Activated B cell treated with CpG ODN at 0.5 μM for 24 hours (primary cell): ENCODE results near the gene TAF1A. TPM values are rescaled to one million over a fixed set of nuclear protein-coding genes. Genes with fewer than 3 reads are reported as not detected.

ENCODE experiments used
- ATAC-seq: fragments of 200-7000 bp; cut with Tn5 transposase; one replicate; pipeline ENCODE4 v1.10.0; 2021; ENCODE audit warnings: low read depth, mild to moderate bottlenecking, moderate library complexity
- CTCF ChIA-PET: fragments of 350-600 bp; sonication (Branson Sonifier 250); formaldehyde crosslinking; loops from one replicate; lab custom pipeline; 2021; ENCODE audit warnings: antibody characterized with exemption; lab: Charles Lee
- POLR2A ChIA-PET: fragments of 350-600 bp; sonication (Branson Sonifier 250); formaldehyde crosslinking; loops from one replicate; lab custom pipeline; 2021; ENCODE audit warnings: antibody characterized with exemption; lab: Charles Lee
- DNase-seq: peaks from one replicate; pipeline ENCODE4 v3.0.0; 2022
- H3K27ac Mint-ChIP-seq: one replicate; pipeline ENCODE4 v1.8.0; 2020; ENCODE audit warnings: mixed read lengths
- H3K27me3 Mint-ChIP-seq: one replicate; pipeline ENCODE4 v1.8.0; 2021; ENCODE audit warnings: mixed read lengths
- H3K36me3 Mint-ChIP-seq: one replicate; pipeline ENCODE4 v1.8.0; 2021; ENCODE audit warnings: low read depth, mixed read lengths
- H3K4me1 Mint-ChIP-seq: one replicate; pipeline ENCODE4 v1.8.0; 2021; ENCODE audit warnings: mixed read lengths
- H3K4me3 Mint-ChIP-seq: one replicate; pipeline ENCODE4 v1.8.0; 2020; ENCODE audit warnings: mild to moderate bottlenecking, mixed read lengths
- H3K9me3 Mint-ChIP-seq: one replicate; pipeline ENCODE4 v1.8.0; 2020; ENCODE audit warnings: mixed read lengths
- intact Hi-C: fragments of 100-400 bp; cut with micrococcal nuclease; formaldehyde crosslinking; loops from one replicate; pipeline ENCODE4 v1.15.1; 2024
- total RNA-seq: library from RNA; stranded (reverse); gene quantifications from 2 replicates; pipeline ENCODE4 v1.2.3, GENCODE V29; 2022
- TF ChIP-seq, protein P1 (sequence below): fragments of 200-600 bp; IDR thresholded peaks from one replicate; pipeline ENCODE4 v1.8.0; 2022; ENCODE audit warnings: antibody characterized with exemption, mild to moderate bottlenecking

Gene TAF1A
- total RNA-seq, 1 donor from 2014 or later = 19.1 TPM

DNA sequence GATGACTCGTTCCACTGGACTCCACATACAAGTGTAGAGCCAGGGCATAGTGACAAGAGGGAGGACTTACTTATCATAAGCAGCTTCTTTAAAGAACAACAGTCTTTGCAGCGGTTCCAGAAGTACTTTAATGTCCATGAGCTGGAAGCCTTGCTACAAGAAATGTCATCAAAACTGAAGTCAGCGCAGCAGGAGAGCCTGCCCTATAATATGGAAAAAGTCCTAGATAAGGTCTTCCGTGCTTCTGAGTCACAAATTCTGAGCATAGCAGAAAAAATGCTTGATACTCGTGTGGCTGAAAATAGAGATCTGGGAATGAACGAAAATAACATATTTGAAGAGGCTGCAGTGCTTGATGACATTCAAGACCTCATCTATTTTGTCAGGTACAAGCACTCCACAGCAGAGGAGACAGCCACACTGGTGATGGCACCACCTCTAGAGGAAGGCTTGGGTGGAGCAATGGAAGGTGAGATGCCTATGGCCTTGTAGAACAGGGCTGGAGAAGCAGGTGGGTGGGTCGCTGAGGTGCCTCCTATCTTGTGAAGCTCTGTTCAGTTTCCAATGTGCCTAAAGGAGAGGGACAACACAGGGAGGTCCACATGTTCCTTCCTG, 40.3 kb upstream of the TAF1A start:
- H3K27ac Mint-ChIP-seq = no peak overlapping the region

DNA sequence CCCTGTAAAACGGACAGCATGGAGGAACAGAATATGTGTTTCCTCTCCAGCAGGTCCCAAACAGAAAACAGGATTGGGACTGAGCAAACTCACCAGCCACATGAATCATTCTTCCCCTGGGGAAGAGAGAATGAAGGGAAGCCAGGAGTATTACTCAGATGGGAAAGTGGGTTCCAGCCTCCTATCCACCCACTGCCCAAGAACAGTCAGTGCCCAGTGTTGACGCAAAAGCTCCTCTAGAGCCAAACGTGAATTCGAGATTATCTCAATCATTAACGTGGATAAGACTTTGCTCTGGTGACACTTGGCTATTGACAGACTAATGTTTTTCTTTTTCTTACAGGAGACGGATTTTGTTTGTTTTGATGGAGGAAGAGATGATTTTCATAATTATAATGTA, 37.5 kb upstream of the TAF1A start:
- no peaks in the 10 kb centered on the region for H3K27me3 Mint-ChIP-seq
- TF ChIP-seq, protein P1, sequence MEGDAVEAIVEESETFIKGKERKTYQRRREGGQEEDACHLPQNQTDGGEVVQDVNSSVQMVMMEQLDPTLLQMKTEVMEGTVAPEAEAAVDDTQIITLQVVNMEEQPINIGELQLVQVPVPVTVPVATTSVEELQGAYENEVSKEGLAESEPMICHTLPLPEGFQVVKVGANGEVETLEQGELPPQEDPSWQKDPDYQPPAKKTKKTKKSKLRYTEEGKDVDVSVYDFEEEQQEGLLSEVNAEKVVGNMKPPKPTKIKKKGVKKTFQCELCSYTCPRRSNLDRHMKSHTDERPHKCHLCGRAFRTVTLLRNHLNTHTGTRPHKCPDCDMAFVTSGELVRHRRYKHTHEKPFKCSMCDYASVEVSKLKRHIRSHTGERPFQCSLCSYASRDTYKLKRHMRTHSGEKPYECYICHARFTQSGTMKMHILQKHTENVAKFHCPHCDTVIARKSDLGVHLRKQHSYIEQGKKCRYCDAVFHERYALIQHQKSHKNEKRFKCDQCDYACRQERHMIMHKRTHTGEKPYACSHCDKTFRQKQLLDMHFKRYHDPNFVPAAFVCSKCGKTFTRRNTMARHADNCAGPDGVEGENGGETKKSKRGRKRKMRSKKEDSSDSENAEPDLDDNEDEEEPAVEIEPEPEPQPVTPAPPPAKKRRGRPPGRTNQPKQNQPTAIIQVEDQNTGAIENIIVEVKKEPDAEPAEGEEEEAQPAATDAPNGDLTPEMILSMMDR = no peak
- H3K36me3 Mint-ChIP-seq = peaks cover 81% of the 10 kb centered on the region
- no peaks in the 10 kb centered on the region for H3K4me1 Mint-ChIP-seq
- H3K27ac Mint-ChIP-seq = no peak overlapping the region
- no peak for ATAC-seq
- POLR2A ChIA-PET = no interaction called here
- H3K4me3 Mint-ChIP-seq = no peak overlapping the region
- H3K9me3 Mint-ChIP-seq = no peaks in the 10 kb centered on the region
- no peak for DNase-seq
- intact Hi-C loops = no loop called here
- CTCF ChIA-PET = interaction anchor here (1.2 kb wide), 1 partner anchor 172 kb away, joined by 3 read pairs; no protein-coding TSS in a partner anchor

More for the DNA sequence above, 40.3 kb upstream of the TAF1A start:
- intact Hi-C loops = loop anchor here (10.0 kb wide), 1 partner anchor 535 kb away; no protein-coding TSS in a partner anchor
- ChIA-PET POLR2A (no interaction called here), CTCF (no interaction called here)
- TF ChIP-seq, protein P1 = no peak
- Mint-ChIP-seq H3K4me1 (peaks cover 17% of the 10 kb centered on the region), H3K4me3 (no peak overlapping the region), H3K36me3 (peaks cover 77% of the 10 kb centered on the region), H3K9me3 (no peaks in the 10 kb centered on the region), H3K27me3 (no peaks in the 10 kb centered on the region)
- ATAC-seq (no peak), DNase-seq (no peak)

DNA sequence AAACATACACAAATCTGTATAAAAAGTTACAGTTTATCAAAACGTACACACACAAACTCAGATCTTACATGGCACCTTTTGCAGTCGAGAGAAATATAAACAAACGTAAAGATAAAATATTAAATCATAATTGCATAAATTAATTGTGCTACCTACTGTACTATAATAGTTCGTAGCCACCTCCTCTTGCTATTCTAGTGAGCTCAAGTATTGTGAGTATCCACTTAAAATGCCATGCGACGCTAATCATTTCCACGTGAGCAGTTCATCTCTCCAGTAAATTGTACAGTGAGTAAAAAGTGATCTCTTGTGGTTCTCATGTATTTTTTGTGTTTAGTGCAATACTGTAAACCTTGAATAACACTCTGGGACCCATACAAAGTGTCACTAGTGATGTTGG, 34.5 kb upstream of the TAF1A start:
- H3K4me1 Mint-ChIP-seq = peaks cover 14% of the 10 kb centered on the region

DNA sequence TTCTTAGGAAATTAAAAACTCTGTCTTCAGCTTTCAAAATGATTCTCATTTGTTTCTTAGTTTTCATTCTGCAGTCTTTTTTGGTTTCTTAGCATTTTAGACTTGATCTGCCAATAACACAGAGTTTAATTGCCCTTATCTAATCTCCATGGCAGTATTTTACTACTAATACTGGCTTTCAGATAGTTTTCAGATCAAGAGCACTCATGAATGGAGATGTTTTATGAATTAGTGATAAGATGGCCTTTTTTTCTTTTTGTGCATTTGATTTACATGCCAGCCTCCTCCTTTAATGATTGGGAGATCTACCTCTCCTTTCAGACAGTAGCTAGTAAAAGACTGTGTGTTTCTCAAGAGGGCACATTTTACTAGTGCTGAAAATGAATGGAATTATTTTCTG, 33.7 kb upstream of the TAF1A start:
- TF ChIP-seq, protein P1 = no peak
- Mint-ChIP-seq H3K4me1 (peaks cover 20% of the 10 kb centered on the region), H3K36me3 (peaks cover 62% of the 10 kb centered on the region), H3K4me3 (no peak overlapping the region), H3K27me3 (no peaks in the 10 kb centered on the region), H3K27ac (no peak overlapping the region), H3K9me3 (no peaks in the 10 kb centered on the region)
- intact Hi-C loops = no loop called here
- no peak for DNase-seq
- ChIA-PET POLR2A (no interaction called here), CTCF (no interaction called here)
- ATAC-seq = no peak

More for the DNA sequence above, 34.5 kb upstream of the TAF1A start:
- Mint-ChIP-seq H3K4me3 (no peak overlapping the region), H3K36me3 (peaks cover 70% of the 10 kb centered on the region), H3K27ac (no peak overlapping the region), H3K27me3 (no peaks in the 10 kb centered on the region), H3K9me3 (no peaks in the 10 kb centered on the region)
- ATAC-seq (no peak), DNase-seq (no peak)
- POLR2A ChIA-PET = interaction anchor here (0.7 kb wide), 1 partner anchor 9 kb away, joined by 3 read pairs; no protein-coding TSS in a partner anchor
- TF ChIP-seq, protein P1 = no peak
- intact Hi-C loops = no loop called here
- CTCF ChIA-PET = interaction anchor here (2.7 kb wide), 1 partner anchor 10 kb away, joined by 11 read pairs; no protein-coding TSS in a partner anchor

DNA sequence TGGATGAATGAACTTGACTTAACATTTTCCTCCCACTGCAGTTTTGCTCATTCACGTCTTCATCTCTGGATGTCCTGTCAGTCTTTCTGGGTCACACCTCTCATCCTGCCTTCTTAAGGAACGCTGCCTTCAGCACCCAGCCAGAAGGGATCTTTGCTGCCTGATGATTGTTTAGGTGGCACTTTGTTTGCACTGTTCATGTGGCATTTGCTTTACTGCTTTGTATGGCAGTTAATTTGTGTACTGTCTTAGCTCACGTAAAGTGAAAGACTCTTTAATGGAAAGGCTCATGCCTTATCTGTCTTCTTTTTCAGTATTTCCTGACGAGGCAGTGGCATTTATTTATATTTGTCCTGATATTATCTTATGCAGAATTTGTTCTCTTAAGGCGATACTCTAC, 33.0 kb upstream of the TAF1A start:
- H3K27ac Mint-ChIP-seq = no peak overlapping the region
- intact Hi-C loops = no loop called here
- POLR2A ChIA-PET = interaction anchor here (0.7 kb wide), 1 partner anchor 34 kb away, joined by 4 read pairs; no protein-coding TSS in a partner anchor
- no peak overlapping the region for H3K4me3 Mint-ChIP-seq
- DNase-seq = no peak
- no peaks in the 10 kb centered on the region for H3K9me3 Mint-ChIP-seq
- no peaks in the 10 kb centered on the region for H3K27me3 Mint-ChIP-seq
- peaks cover 20% of the 10 kb centered on the region for H3K4me1 Mint-ChIP-seq
- ATAC-seq = no peak
- TF ChIP-seq, protein P1 = no peak
- H3K36me3 Mint-ChIP-seq = peaks cover 55% of the 10 kb centered on the region
- CTCF ChIA-PET = no interaction called here
